PC-9 (cell line): ENCODE measurements around the gene RAB35. TPM values are rescaled to one million over a fixed set of nuclear protein-coding genes. Genes with fewer than 3 reads are reported as not detected.

Source experiments
- BruUV-seq: library from RNA; stranded (reverse); fragments of 400-500 nt; replicated peaks from 2 replicates; lab custom pipeline; 2021; lab: Mats Ljungman, UMichigan
- CTCF ChIA-PET: fragments of 300-600 bp; sonication (Branson Sonifier 250); formaldehyde crosslinking; loops from one replicate; lab custom pipeline; 2022; ENCODE audit warnings: antibody characterized with exemption; lab: Charles Lee
- POLR2A ChIA-PET: fragments of 300-600 bp; sonication (Branson Sonifier 250); formaldehyde crosslinking; loops from one replicate; lab custom pipeline; 2022; ENCODE audit warnings: antibody characterized with exemption; ENCODE audit not compliant: unreplicated experiment; lab: Charles Lee
- DNase-seq, 2 experiments: peaks; one replicate each; pipeline versions ENCODE4 v3.0.0 to v3.0.0-alpha.2; 2015 to 2022; ENCODE audit warnings: mixed read lengths in 1 of 2
- H2AFZ ChIP-seq: fragments of 200-600 bp; sonication (generic); 2 replicates; pipeline ENCODE4 v1.8.1; 2017; ENCODE audit warnings: antibody characterized with exemption
- H3F3A ChIP-seq: fragments of 200-600 bp; sonication (generic); 2 replicates; pipeline ENCODE4 v1.8.1; 2017; ENCODE audit warnings: antibody characterized with exemption, mild to moderate bottlenecking, low read depth; ENCODE audit not compliant: insufficient read depth
- H3K27ac ChIP-seq: fragments of 200-600 bp; sonication (generic); 2 replicates; pipeline ENCODE4 v1.6.1; 2016; ENCODE audit warnings: mixed run types
- H3K27me3 ChIP-seq: fragments of 200-600 bp; sonication (generic); 2 replicates; pipeline ENCODE4 v1.6.1; 2016; ENCODE audit warnings: low read depth, mixed run types; ENCODE audit not compliant: insufficient read depth
- H3K36me3 ChIP-seq: fragments of 200-600 bp; sonication (generic); 2 replicates; pipeline ENCODE4 v1.6.1; 2016; ENCODE audit warnings: low read depth, mixed run types
- H3K4me1 ChIP-seq: fragments of 200-600 bp; sonication (generic); replicated peaks from 2 replicates; pipeline ENCODE4 v1.6.1; 2016; ENCODE audit warnings: mixed run types; ENCODE audit not compliant: insufficient read depth
- H3K4me2 ChIP-seq: fragments of 200-600 bp; sonication (generic); 2 replicates; pipeline ENCODE4 v1.6.1; 2017; ENCODE audit warnings: mixed run types
- H3K4me3 ChIP-seq: fragments of 200-600 bp; sonication (generic); 2 replicates; pipeline ENCODE4 v1.6.1; 2016; ENCODE audit warnings: mixed run types
- H3K79me2 ChIP-seq: fragments of 200-600 bp; sonication (generic); 2 replicates; pipeline ENCODE4 v1.6.1; 2017; ENCODE audit warnings: low read depth, mixed run types
- H3K9me2 ChIP-seq: fragments of 200-600 bp; sonication (generic); 2 replicates; pipeline ENCODE4 v1.8.1; 2017; ENCODE audit warnings: mild to moderate bottlenecking; ENCODE audit not compliant: insufficient read depth
- H3K9me3 ChIP-seq: fragments of 200-600 bp; sonication (generic); 2 replicates; pipeline ENCODE4 v1.8.1; 2016; ENCODE audit warnings: low read depth; ENCODE audit not compliant: insufficient read depth
- H4K20me1 ChIP-seq: fragments of 200-600 bp; sonication (generic); 2 replicates; pipeline ENCODE4 v1.8.1; 2017; ENCODE audit not compliant: insufficient read depth
- CTCF ChIP-seq: fragments of 200-600 bp; sonication (generic); conservative IDR thresholded peaks from 2 replicates; pipeline ENCODE4 v1.6.1; 2017; ENCODE audit warnings: mixed run types, antibody characterized with exemption, mild to moderate bottlenecking, moderate library complexity
- EZH2 ChIP-seq: fragments of 200-600 bp; sonication (generic); IDR thresholded peaks from 2 replicates; pipeline ENCODE4 v1.8.0; 2017; ENCODE audit warnings: antibody characterized with exemption, low read depth
- intact Hi-C: fragments of 100-400 bp; cut with micrococcal nuclease; formaldehyde crosslinking; loops from one replicate; pipeline ENCODE4 v1.10.0; 2022; ENCODE audit not compliant: unreplicated experiment
- total RNA-seq: library from RNA; stranded (reverse); gene quantifications from 2 replicates; pipeline ENCODE4 v1.2.3, GENCODE V29; 2021

Gene RAB35
- total RNA-seq, 1 experiment from 2014 or later = 52.0 TPM

- peaks cover 69% of the 10 kb centered on the region for H3K79me2 ChIP-seq
- BruUV-seq = no TSS peak
- H3K27ac ChIP-seq = no peak overlapping the region
- H3K4me2 ChIP-seq = no peak overlapping the region
- CTCF ChIA-PET = interaction anchor here (0.6 kb wide), 2 partner anchors 200 to 311 kb away, joined by 3 to 4 read pairs; no protein-coding TSS in a partner anchor
- no peaks in the 10 kb centered on the region for H3K9me3 ChIP-seq
- H3K4me3 ChIP-seq = no peak overlapping the region
- intact Hi-C loops = no loop called here
- H3K9me2 ChIP-seq = no peaks in the 10 kb centered on the region
- H4K20me1 ChIP-seq = peaks cover 9% of the 10 kb centered on the region
- POLR2A ChIA-PET = interaction anchor here (0.6 to 0.7 kb wide), 3 partner anchors 9 to 91 kb away, joined by 3 to 5 read pairs (median 3); no protein-coding TSS in a partner anchor
- H3F3A ChIP-seq = no peaks in the 10 kb centered on the region
- no peaks in the 10 kb centered on the region for H3K36me3 ChIP-seq
- H3K27me3 ChIP-seq = no peaks in the 10 kb centered on the region
- peaks cover 9% of the 10 kb centered on the region for H3K4me1 ChIP-seq
- TF ChIP-seq CTCF = no peak
- no peak for TF ChIP-seq EZH2
- no peak overlapping the region for H2AFZ ChIP-seq
- no peak for DNase-seq
Measured at GRCh38 chr12:120110550-120111501, 5.7 kb downstream of the RAB35 start.

GRCh38 chr12:120109570-120110267 is 6.8 kb downstream of the RAB35 start:
- no peak for DNase-seq
- Histone ChIP-seq H3K4me1 (no peaks in the 10 kb centered on the region), H3F3A (no peaks in the 10 kb centered on the region), H3K9me2 (no peaks in the 10 kb centered on the region), H4K20me1 (no peaks in the 10 kb centered on the region; the same call in none of the 2 replicates), H3K4me2 (no peak overlapping the region), H3K27ac (no peak overlapping the region), H3K4me3 (no peak overlapping the region), H3K36me3 (no peaks in the 10 kb centered on the region), H3K79me2 (peaks cover 62% of the 10 kb centered on the region), H3K9me3 (no peaks in the 10 kb centered on the region), H3K27me3 (no peaks in the 10 kb centered on the region), H2AFZ (no peak overlapping the region)
- POLR2A ChIA-PET = interaction anchor here (0.7 kb wide), 1 partner anchor 62 kb away, joined by 5 read pairs; no protein-coding TSS in a partner anchor
- intact Hi-C loops = no loop called here
- no peak for TF ChIP-seq EZH2
- TF ChIP-seq CTCF = no peak
- CTCF ChIA-PET = interaction anchor here (0.6 kb wide), 1 partner anchor 310 kb away, joined by 4 read pairs; no protein-coding TSS in a partner anchor
- no TSS peak for BruUV-seq

- no peaks in the 10 kb centered on the region for H3K4me1 ChIP-seq
- BruUV-seq = no TSS peak
- CTCF ChIA-PET = no interaction called here
- H3K79me2 ChIP-seq = peaks cover 34% of the 10 kb centered on the region
- no peaks in the 10 kb centered on the region for H3F3A ChIP-seq
- no peaks in the 10 kb centered on the region for H3K9me2 ChIP-seq
- H3K27me3 ChIP-seq = no peaks in the 10 kb centered on the region
- no peak overlapping the region for H2AFZ ChIP-seq
- H3K4me2 ChIP-seq = no peak overlapping the region
- H3K4me3 ChIP-seq = no peak overlapping the region
- intact Hi-C loops = no loop called here
- H3K36me3 ChIP-seq = no peaks in the 10 kb centered on the region
- DNase-seq = no peak
- peaks cover 3% of the 10 kb centered on the region for H4K20me1 ChIP-seq
- TF ChIP-seq EZH2 (no peak), CTCF (no peak)
- POLR2A ChIA-PET = no interaction called here
- no peak overlapping the region for H3K27ac ChIP-seq
- H3K9me3 ChIP-seq = no peaks in the 10 kb centered on the region
Measured at GRCh38 chr12:120106151-120106550, 10.4 kb downstream of the RAB35 start.
